ENCODE data around the gene TSHZ2.

- no peak for TF ChIP-seq POLR2A (IDR thresholded peaks at IDR 0.05)
- TF ChIP-seq CTCF (IDR thresholded peaks at IDR 0.05), result no peak
These were observed 132.7 kb downstream of the TSHZ2 start for GRCh38 chr20:53104884-53105283.
